Breast epithelium (tissue), 4 donors: ENCODE data around the gene PLEKHG4B. TPM values are rescaled to one million over a fixed set of nuclear protein-coding genes. Genes with fewer than 3 reads are reported as not detected.

Experiments used
- DNase-seq, 2 donors: peaks; one replicate each; pipeline ENCODE4 v3.0.0-alpha.2; 2019; ENCODE audit warnings: low spot score in 2 of 2
- H3K27ac ChIP-seq, 2 donors: fragments of 200-600 bp; sonication (generic) in 1 of 2; one replicate each; pipeline ENCODE4 v1.5.1; 2016 to 2019; ENCODE audit warnings: mild to moderate bottlenecking in 1 of 2
- H3K27me3 ChIP-seq, 2 donors: fragments of 200-600 bp; sonication (generic) in 1 of 2; one replicate each; pipeline versions ENCODE4 v1.5.1 to v1.6.0; 2017 to 2019; ENCODE audit warnings: control low read depth in 1 of 2, mild to moderate bottlenecking in 1 of 2
- H3K36me3 ChIP-seq: fragments of 200-600 bp; one replicate; pipeline ENCODE4 v1.5.1; 2019
- H3K4me1 ChIP-seq, 2 donors: fragments of 200-600 bp; sonication (generic); one replicate each; pipeline ENCODE4 v1.5.1; 2016 to 2019; ENCODE audit warnings: control low read depth in 1 of 2
- H3K4me3 ChIP-seq, 3 donors: fragments of 200-600 bp; sonication (generic); 1 replicate in 2 of 3; 2 replicates in 1 of 3; pipeline ENCODE4 v1.5.1; 2016 to 2019; ENCODE audit warnings: mild to moderate bottlenecking in 3 of 3, moderate library complexity in 2 of 3
- H3K9me3 ChIP-seq, 2 donors: fragments of 200-600 bp; sonication (generic) in 1 of 2; one replicate each; pipeline ENCODE4 v1.5.1; 2016 to 2019; ENCODE audit warnings: control low read depth in 1 of 2
- POLR2A ChIP-seq: fragments of 450-650 bp; IDR thresholded peaks from one replicate; pipeline ENCODE4 v1.6.1; 2016; ENCODE audit warnings: antibody characterized with exemption, mild to moderate bottlenecking, moderate library complexity
- POLR2AphosphoS5 ChIP-seq, 3 donors: sonication (generic); formaldehyde crosslinking; IDR thresholded peaks; one replicate each; pipeline ENCODE4 v1.6.1; 2017; ENCODE audit warnings: antibody characterized with exemption in 3 of 3
- intact Hi-C: fragments of 100-400 bp; cut with DNase I; formaldehyde crosslinking; loops from one replicate; pipeline ENCODE4 v1.15.1; 2023; ENCODE audit warnings: low total_unique reads
- total RNA-seq, 3 donors: library from RNA; depleted of rRNA; stranded (reverse); fragments of >200 nt; gene quantifications; one replicate each; pipeline ENCODE4 v1.1.0, GENCODE V29; 2016
- TF ChIP-seq, protein P1 (sequence below), 3 donors: fragments of 450-650 bp; IDR thresholded peaks; one replicate each; pipeline ENCODE4 v1.5.1; 2016 to 2017; ENCODE audit warnings: antibody characterized with exemption in 3 of 3, mild to moderate bottlenecking in 3 of 3, moderate library complexity in 3 of 3

PLEKHG4B gene
- total RNA-seq, 3 donors from 2014 or later, result 4.3 to 5.4 TPM; not detected in 1

DNA sequence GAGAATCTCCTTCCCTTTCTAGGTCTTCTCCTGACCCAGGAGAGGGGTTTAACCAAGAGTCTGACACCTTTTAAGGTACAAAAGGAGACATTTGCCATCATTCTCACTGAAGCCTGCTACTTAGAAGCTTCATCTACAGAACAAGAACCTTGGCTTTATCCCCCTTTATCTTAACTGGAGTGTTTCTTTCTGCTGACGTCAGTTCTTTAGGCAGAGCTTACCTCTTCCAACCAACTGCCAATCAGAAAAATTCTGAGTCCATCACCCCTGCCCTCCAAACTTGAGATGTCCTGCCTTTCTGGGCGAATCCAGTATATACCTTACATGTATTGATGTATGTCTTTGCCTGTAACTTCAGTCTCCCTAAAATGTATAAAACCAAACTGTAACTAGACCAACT, 37.2 kb downstream of the PLEKHG4B start:
- Histone ChIP-seq H3K27ac (no peak overlapping the region), H3K9me3 (peaks cover 0 to 15% of the 10 kb centered on the region in 2 donors), H3K4me1 (no peaks in the 10 kb centered on the region), H3K36me3 (no peaks in the 10 kb centered on the region), H3K27me3 (no peaks in the 10 kb centered on the region), H3K4me3 (no peak overlapping the region)
- TF ChIP-seq POLR2A (no peak), POLR2AphosphoS5 (IDR thresholded peaks at IDR 0.05) (no peak)
- TF ChIP-seq, protein P1, sequence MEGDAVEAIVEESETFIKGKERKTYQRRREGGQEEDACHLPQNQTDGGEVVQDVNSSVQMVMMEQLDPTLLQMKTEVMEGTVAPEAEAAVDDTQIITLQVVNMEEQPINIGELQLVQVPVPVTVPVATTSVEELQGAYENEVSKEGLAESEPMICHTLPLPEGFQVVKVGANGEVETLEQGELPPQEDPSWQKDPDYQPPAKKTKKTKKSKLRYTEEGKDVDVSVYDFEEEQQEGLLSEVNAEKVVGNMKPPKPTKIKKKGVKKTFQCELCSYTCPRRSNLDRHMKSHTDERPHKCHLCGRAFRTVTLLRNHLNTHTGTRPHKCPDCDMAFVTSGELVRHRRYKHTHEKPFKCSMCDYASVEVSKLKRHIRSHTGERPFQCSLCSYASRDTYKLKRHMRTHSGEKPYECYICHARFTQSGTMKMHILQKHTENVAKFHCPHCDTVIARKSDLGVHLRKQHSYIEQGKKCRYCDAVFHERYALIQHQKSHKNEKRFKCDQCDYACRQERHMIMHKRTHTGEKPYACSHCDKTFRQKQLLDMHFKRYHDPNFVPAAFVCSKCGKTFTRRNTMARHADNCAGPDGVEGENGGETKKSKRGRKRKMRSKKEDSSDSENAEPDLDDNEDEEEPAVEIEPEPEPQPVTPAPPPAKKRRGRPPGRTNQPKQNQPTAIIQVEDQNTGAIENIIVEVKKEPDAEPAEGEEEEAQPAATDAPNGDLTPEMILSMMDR (IDR thresholded peaks at IDR 0.05), result no peak
- intact Hi-C loops, result no loop called here
- no peak for DNase-seq

GRCh38 chr5:129820-130219, 37.9 kb downstream of the PLEKHG4B start:
- Histone ChIP-seq H3K27ac (no peak overlapping the region), H3K9me3 (peaks cover 0 to 15% of the 10 kb centered on the region in 2 donors), H3K36me3 (no peaks in the 10 kb centered on the region), H3K27me3 (no peaks in the 10 kb centered on the region), H3K4me1 (no peaks in the 10 kb centered on the region), H3K4me3 (no peak overlapping the region)
- no peak for TF ChIP-seq POLR2A
- TF ChIP-seq, protein P1 (IDR thresholded peaks at IDR 0.05), result no peak
- no peak for TF ChIP-seq POLR2AphosphoS5 (IDR thresholded peaks at IDR 0.05)
- intact Hi-C loops, result no loop called here
- DNase-seq, result no peak

DNA sequence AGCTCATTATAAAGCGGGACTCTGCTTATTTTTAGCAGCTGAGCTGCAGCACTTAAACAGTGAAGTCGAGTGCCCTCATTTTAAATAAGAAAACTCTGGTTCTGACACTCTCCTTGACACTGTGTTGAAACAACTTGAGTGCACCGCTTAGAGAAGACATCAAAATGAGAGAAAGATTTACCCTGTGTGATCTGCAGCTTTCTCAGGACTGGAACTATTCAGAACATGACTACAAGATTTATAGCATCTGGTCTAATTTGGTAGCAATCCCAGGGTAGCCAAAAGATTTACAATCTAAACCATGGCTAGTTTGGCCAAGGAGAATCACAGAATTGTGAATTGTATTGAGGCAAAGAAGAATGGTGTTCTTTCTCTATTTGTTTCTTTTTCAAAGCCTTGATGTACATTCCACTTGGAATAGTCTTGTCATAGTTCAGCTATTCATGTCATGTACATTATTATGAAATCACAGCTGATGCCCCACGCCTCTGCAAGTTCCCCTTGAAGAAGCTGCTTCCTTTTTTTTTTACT, 38.7 kb downstream of the PLEKHG4B start:
- intact Hi-C loops, result no loop called here
- Histone ChIP-seq H3K4me3 (no peak overlapping the region), H3K4me1 (no peaks in the 10 kb centered on the region), H3K27ac (no peak overlapping the region), H3K9me3 (peaks cover 0 to 10% of the 10 kb centered on the region in 2 donors), H3K27me3 (no peaks in the 10 kb centered on the region), H3K36me3 (no peaks in the 10 kb centered on the region)
- no peak for TF ChIP-seq POLR2AphosphoS5 (IDR thresholded peaks at IDR 0.05)
- DNase-seq, result no peak

GRCh38 chr5:136901-137300, 44.9 kb downstream of the PLEKHG4B start:
- Histone ChIP-seq H3K4me3 (no peak overlapping the region), H3K27ac (no peak overlapping the region), H3K4me1 (no peaks in the 10 kb centered on the region), H3K27me3 (no peaks in the 10 kb centered on the region), H3K9me3 (no peaks in the 10 kb centered on the region), H3K36me3 (no peaks in the 10 kb centered on the region)
- TF ChIP-seq, protein P1 (IDR thresholded peaks at IDR 0.05), result no peak
- TF ChIP-seq POLR2A (no peak), POLR2AphosphoS5 (IDR thresholded peaks at IDR 0.05) (no peak)
- intact Hi-C loops, result no loop called here
- DNase-seq, result no peak

DNA sequence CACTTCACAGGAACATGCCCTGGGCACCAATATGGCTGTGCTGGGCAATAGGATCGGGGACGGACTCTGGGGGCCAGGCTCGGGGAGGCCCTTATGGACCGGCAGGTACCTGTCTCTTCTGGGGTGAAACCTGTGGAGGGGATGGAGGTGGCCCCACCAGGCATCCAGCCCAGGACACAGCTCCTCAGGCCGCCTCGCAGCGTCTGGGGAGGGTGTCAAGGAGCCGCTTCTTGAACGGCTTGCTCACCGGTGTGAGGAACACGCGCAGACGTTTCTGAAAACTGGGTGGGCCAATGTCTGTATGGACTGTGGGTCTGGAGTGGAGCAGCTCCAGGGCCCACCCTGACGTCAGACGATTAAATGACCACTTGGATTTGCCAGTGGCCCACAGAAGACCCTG, 45.8 kb downstream of the PLEKHG4B start:
- H3K4me1 ChIP-seq, result no peaks in the 10 kb centered on the region

More for the DNA sequence above, 45.8 kb downstream of the PLEKHG4B start:
- TF ChIP-seq POLR2A (no peak), POLR2AphosphoS5 (IDR thresholded peaks at IDR 0.05) (no peak)
- TF ChIP-seq, protein P1 (IDR thresholded peaks at IDR 0.05), result no peak
- DNase-seq, result no peak
- H3K27ac ChIP-seq, result no peak overlapping the region
- H3K27me3 ChIP-seq, result no peaks in the 10 kb centered on the region
- H3K36me3 ChIP-seq, result no peaks in the 10 kb centered on the region
- intact Hi-C loops, result no loop called here
- H3K4me3 ChIP-seq, result no peak overlapping the region
- no peaks in the 10 kb centered on the region for H3K9me3 ChIP-seq
